ENCODE measurements around the gene MGAT2. TPM values are rescaled to one million over a fixed set of nuclear protein-coding genes. Genes with fewer than 3 reads are reported as not detected.

Gene MGAT2
- total and polyA plus RNA-seq, 2 donors (not counting 1 experiment from before 2014, with no cell fraction given): 55.7 to 60.4 TPM

GRCh38 chr14:49640540-49641417, 20.2 kb downstream of the MGAT2 start:
- H3K9ac ChIP-seq (ENCODE audit: insufficient read depth, low read length): no peak overlapping the region
- H4K20me1 ChIP-seq (ENCODE audit: control insufficient read depth, extremely low read depth, insufficient read depth, low read length): no peaks in the 10 kb centered on the region
- no peak for DNase-seq (ENCODE audit: low read depth in 2 of 2)
- TF ChIP-seq, protein P1, sequence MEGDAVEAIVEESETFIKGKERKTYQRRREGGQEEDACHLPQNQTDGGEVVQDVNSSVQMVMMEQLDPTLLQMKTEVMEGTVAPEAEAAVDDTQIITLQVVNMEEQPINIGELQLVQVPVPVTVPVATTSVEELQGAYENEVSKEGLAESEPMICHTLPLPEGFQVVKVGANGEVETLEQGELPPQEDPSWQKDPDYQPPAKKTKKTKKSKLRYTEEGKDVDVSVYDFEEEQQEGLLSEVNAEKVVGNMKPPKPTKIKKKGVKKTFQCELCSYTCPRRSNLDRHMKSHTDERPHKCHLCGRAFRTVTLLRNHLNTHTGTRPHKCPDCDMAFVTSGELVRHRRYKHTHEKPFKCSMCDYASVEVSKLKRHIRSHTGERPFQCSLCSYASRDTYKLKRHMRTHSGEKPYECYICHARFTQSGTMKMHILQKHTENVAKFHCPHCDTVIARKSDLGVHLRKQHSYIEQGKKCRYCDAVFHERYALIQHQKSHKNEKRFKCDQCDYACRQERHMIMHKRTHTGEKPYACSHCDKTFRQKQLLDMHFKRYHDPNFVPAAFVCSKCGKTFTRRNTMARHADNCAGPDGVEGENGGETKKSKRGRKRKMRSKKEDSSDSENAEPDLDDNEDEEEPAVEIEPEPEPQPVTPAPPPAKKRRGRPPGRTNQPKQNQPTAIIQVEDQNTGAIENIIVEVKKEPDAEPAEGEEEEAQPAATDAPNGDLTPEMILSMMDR (conservative IDR thresholded peaks at IDR 0.05 in 1 of 2, IDR thresholded peaks at IDR 0.05 in 1 of 2; ENCODE audit: low read depth in 1 of 2, low read length in 2 of 2): no peak
- no peak for TF ChIP-seq EZH2 (IDR thresholded peaks at IDR 0.05; ENCODE audit: low read length, missing control alignments)
- H3K4me2 ChIP-seq (ENCODE audit: extremely low read depth, insufficient read depth, low read length): no peak overlapping the region
- H3K79me2 ChIP-seq (ENCODE audit: control insufficient read depth, insufficient read depth, low read length): peaks cover 34% of the 10 kb centered on the region
- no peak overlapping the region for H3K4me3 ChIP-seq (replicated peaks in 1 of 4; ENCODE audit: control extremely low read depth in 1 of 4, insufficient read depth in 1 of 4, low read depth in 3 of 4, low read length in 4 of 4)
- H3K9me3 ChIP-seq (ENCODE audit: control insufficient read depth, insufficient read depth, low read depth, low read length): no peaks in the 10 kb centered on the region
- peaks cover 4% of the 10 kb centered on the region for H3K36me3 ChIP-seq (ENCODE audit: control insufficient read depth, insufficient read depth, low read length)
- no peak overlapping the region for H3K27ac ChIP-seq (ENCODE audit: insufficient read depth, low read length)
- H2AFZ ChIP-seq (ENCODE audit: low read length): no peak overlapping the region
- peaks cover 2% of the 10 kb centered on the region for H3K4me1 ChIP-seq (ENCODE audit: control insufficient read depth, extremely low read depth, insufficient read depth, low read length)
- H3K27me3 ChIP-seq (ENCODE audit: control insufficient read depth, insufficient read depth, low read length): no peaks in the 10 kb centered on the region

- peaks cover 25% of the 10 kb centered on the region for H3K79me2 ChIP-seq (ENCODE audit: control insufficient read depth, insufficient read depth, low read length)
Observed at GRCh38 chr14:49641697-49642129, 21.1 kb downstream of the MGAT2 start.

GRCh38 chr14:49642163-49642562, 21.6 kb downstream of the MGAT2 start:
- Histone ChIP-seq H3K4me1 (ENCODE audit: control insufficient read depth, extremely low read depth, insufficient read depth, low read length) (peaks cover 2% of the 10 kb centered on the region), H3K4me2 (ENCODE audit: extremely low read depth, insufficient read depth, low read length) (no peak overlapping the region), H3K79me2 (ENCODE audit: control insufficient read depth, insufficient read depth, low read length) (peaks cover 21% of the 10 kb centered on the region), H3K27ac (ENCODE audit: insufficient read depth, low read length) (no peak overlapping the region), H2AFZ (ENCODE audit: low read length) (no peak overlapping the region), H3K4me3 (replicated peaks in 1 of 4; ENCODE audit: control extremely low read depth in 1 of 4, insufficient read depth in 1 of 4, low read depth in 3 of 4, low read length in 4 of 4) (no peak overlapping the region), H3K9ac (ENCODE audit: insufficient read depth, low read length) (no peak overlapping the region), H3K27me3 (ENCODE audit: control insufficient read depth, insufficient read depth, low read length) (no peaks in the 10 kb centered on the region), H4K20me1 (ENCODE audit: control insufficient read depth, extremely low read depth, insufficient read depth, low read length) (no peaks in the 10 kb centered on the region), H3K36me3 (ENCODE audit: control insufficient read depth, insufficient read depth, low read length) (peaks cover 4% of the 10 kb centered on the region), H3K9me3 (ENCODE audit: control insufficient read depth, insufficient read depth, low read depth, low read length) (no peaks in the 10 kb centered on the region)
- no peak for TF ChIP-seq EZH2 (IDR thresholded peaks at IDR 0.05; ENCODE audit: low read length, missing control alignments)
- TF ChIP-seq, protein P1 (conservative IDR thresholded peaks at IDR 0.05 in 1 of 2, IDR thresholded peaks at IDR 0.05 in 1 of 2; ENCODE audit: low read depth in 1 of 2, low read length in 2 of 2): no peak
- no peak for DNase-seq (ENCODE audit: low read depth in 2 of 2)

More at GRCh38 chr14:49641697-49642129, 21.1 kb downstream of the MGAT2 start:
- Histone ChIP-seq H3K9ac (ENCODE audit: insufficient read depth, low read length) (no peak overlapping the region), H3K9me3 (ENCODE audit: control insufficient read depth, insufficient read depth, low read depth, low read length) (no peaks in the 10 kb centered on the region), H3K4me1 (ENCODE audit: control insufficient read depth, extremely low read depth, insufficient read depth, low read length) (peaks cover 2% of the 10 kb centered on the region), H3K27ac (ENCODE audit: insufficient read depth, low read length) (no peak overlapping the region), H2AFZ (ENCODE audit: low read length) (no peak overlapping the region), H3K27me3 (ENCODE audit: control insufficient read depth, insufficient read depth, low read length) (no peaks in the 10 kb centered on the region), H4K20me1 (ENCODE audit: control insufficient read depth, extremely low read depth, insufficient read depth, low read length) (no peaks in the 10 kb centered on the region), H3K36me3 (ENCODE audit: control insufficient read depth, insufficient read depth, low read length) (peaks cover 4% of the 10 kb centered on the region), H3K4me2 (ENCODE audit: extremely low read depth, insufficient read depth, low read length) (no peak overlapping the region), H3K4me3 (replicated peaks in 1 of 4; ENCODE audit: control extremely low read depth in 1 of 4, insufficient read depth in 1 of 4, low read depth in 3 of 4, low read length in 4 of 4) (no peak overlapping the region)
- peak; percentile 23 to 63 for DNase-seq (ENCODE audit: low read depth in 2 of 2)
- no peak for TF ChIP-seq EZH2 (IDR thresholded peaks at IDR 0.05; ENCODE audit: low read length, missing control alignments)
- TF ChIP-seq, protein P1 (conservative IDR thresholded peaks at IDR 0.05 in 1 of 2, IDR thresholded peaks at IDR 0.05 in 1 of 2; ENCODE audit: low read depth in 1 of 2, low read length in 2 of 2): no peak

Measured in fibroblast of lung (primary cell).